Measurements from ENCODE around the gene IL7R.

Gene IL7R

GRCh38 chr5:35920890-35921289 is 64.2 kb downstream of the IL7R start:
- no peak for DNase-seq

DNA sequence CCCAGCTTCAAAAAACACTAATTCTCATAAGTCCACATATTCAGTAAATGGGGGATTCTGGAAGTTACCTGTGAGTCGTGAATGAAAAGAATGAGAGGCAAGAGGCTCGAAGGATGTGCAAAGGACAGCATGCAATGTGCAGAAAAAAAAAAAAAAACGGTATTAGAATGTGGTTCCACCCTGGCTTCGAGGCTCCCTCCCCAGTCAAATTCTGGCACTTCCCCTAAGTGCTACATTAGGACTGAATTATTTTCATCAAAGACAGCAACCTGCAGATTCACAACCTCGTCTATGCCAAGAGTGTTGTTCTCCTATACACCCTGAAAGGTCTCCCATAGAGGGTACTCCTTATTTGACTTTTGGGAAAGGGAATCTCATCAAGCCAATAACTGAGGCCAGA is 65.2 kb downstream of the IL7R start:
- DNase-seq = no peak

DNA sequence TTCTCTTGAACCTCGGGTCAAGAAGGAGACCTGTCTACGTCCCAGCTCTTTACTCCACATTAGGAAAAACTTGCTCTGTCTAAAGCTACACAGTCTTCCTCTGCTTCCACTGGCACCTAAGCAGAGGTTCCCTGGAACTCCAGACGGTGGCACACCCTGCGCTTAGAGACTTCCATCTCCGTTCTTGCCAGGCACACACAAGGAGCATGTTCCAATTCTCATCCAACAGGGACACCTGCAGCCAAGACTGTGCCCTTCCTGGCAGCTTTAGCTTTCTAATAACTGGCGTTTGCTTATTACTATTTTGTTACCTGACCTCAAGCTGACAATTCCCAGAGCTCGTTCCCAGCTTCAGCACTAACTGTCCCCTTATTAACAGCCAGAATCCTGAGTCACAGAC is 65.8 kb downstream of the IL7R start:
- no peak for DNase-seq

GRCh38 chr5:35924122-35924949 is 67.6 kb downstream of the IL7R start:
- no peak for DNase-seq

- no peak for DNase-seq
These were observed 68.4 kb downstream of the IL7R start for GRCh38 chr5:35924950-35925722.

DNA sequence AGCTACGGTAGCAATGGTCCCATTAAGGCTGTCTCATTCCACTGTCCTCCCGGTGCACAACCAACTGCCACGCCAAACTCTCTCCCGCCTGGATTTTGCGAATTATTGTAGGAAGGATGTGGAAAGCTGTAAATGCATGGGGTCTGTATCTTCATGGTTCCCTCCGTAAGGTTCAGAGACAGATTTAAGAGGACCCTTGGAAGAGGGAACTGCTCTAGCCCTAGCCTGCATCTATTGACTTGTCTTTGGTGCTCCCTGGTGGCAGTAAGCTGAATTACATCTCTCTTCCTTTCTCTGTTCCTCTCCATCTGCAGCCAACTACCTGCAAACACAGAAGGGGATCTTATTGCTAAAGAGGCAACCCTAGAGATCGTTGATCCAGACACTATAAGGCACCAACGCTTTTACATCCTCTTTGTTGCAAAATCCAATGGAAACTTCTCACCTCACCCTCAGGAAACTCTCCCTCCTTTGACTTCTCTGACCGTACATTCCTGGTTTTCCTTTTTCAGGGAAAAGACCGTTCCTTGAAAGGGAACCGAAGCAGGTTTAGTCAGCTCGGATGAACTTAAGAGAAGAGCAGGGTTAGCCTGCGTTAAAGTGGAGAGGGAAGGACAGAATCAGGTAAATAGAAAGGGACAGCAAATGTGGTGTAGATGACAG is 69.8 kb downstream of the IL7R start:
- DNase-seq = no peak
